Aortic smooth muscle cell (primary cell): ENCODE measurements around the gene HYDIN. TPM values are rescaled to one million over a fixed set of nuclear protein-coding genes. Genes with fewer than 3 reads are reported as not detected.

Experiments used
- total RNA-seq: library from RNA; depleted of rRNA; stranded (reverse); fragments of >200 nt; gene quantifications from 2 replicates; pipeline ENCODE4 v1.2.3, GENCODE V29; 2014

The HYDIN gene
- total RNA-seq: 1.1 TPM in 2 replicates

DNA sequence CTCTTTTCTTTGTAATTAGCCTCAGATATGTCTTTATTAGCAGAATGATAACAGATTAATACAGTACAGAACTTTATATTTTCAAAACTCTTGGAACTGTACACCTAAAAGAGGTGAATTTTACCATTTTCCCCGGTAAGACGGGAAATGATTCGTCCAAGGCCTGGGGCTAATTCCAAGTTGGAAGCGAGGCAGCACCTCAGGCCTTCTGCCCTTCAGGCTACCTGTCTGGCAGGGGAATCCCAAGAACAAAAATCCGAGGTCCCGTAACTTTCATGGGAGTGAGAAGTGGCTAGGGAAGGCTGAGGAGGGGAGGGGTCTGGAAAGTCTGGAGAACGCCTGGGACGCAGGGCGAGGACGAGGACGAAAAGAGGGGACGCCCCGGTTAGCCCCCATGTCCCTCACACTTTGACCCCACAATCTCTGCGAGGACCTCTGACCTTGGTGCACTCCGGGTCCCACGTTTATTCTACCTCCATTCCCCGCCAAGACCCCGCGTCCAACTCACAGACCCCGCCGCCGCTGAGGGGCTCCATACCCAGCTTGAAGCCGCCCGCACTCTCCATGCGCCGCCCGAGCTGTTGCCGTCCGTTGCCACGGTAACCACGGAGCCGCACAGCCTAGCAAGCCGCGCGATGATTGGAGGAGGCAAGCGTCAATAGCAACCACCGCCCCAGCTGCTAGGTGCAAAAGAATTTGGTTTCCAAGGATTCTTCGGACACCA is at the start of gene HYDIN:
TSS of gene HYDIN (minus strand) at position 601 of the 724 bp plus-strand sequence. CDS start 43,827 bp downstream, outside the sequence.

DNA sequence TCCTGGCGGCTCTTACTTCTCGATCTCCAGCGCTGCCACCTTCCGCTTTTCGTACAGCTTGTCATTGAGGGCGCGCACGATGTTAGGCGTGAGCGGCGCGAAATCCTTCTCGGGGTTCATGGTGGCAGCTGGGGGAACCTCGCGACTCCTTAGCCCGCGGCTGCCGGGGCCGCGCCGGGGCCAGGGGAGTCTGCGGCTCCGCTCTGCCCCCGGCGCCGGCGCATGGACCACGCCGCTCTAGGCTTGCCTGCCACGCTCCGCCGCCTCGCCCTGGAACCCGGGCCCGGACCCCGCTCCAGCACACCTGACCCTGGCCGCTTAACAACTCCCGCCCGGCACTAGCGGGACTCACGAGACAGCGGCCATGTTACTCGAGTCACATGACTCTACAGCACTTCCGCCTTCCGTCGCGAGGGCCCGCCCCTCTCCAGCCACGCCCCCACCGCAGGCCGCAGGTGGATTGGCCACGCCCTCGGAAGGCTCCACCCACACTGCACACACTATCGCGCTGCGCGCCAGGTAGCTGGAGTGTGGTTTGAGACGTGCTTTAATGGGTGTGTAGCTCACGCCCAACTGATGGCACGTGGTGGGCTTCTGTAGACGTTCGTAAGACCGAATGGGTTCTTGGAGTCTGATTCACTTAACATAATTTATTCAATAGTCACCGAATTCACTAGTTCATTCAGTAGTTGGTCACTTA is 429.6 kb downstream of the HYDIN start, which contains the start of gene VAC14:
TSS of gene VAC14 (minus strand) at position 378 of the 700 bp plus-strand sequence. CDS start at position 120, 258 bp downstream.

Other genes starting within 250 kb of the HYDIN start
- 20.7 and 21.5 TPM in 2 replicates for gene CMTR2, start 58.7 kb upstream of the HYDIN start, total RNA-seq
- gene CALB2, start 128.0 kb upstream of the HYDIN start, total RNA-seq: not detected in 2 replicates
- gene TLE7, start 211.3 kb upstream of the HYDIN start, total RNA-seq: not detected in 2 replicates
- 8.2 and 8.9 TPM in 2 replicates for gene ZNF23, start 231.5 kb upstream of the HYDIN start, total RNA-seq